PFSK-1 (cell line): ENCODE measurements around the gene ST7.

Experiments
- FOXP2 ChIP-seq: optimal IDR thresholded peaks from 2 replicates; pipeline ENCODE3; 2011; ENCODE audit warnings: borderline replicate concordance, control low read depth, inconsistent platforms; ENCODE audit not compliant: insufficient read depth; ENCODE audit errors: extremely low read length, extremely low read depth
- POLR2AphosphoS5 ChIP-seq: IDR thresholded peaks from 2 replicates; pipeline ENCODE4 v1.6.1; 2012; ENCODE audit warnings: low read depth, mild to moderate bottlenecking, control low read depth, low read length, moderate library complexity
- REST ChIP-seq, 2 experiments: IDR thresholded peaks; 2 replicates each; pipeline versions ENCODE4 v1.6.1 to v1.8.0; 2011 to 2012; ENCODE audit warnings: low read depth in 2 of 2, low read length in 2 of 2, control low read depth in 1 of 2, inconsistent platforms in 1 of 2, mild to moderate bottlenecking in 1 of 2, moderate library complexity in 1 of 2; ENCODE audit not compliant: insufficient read depth in 1 of 2
- SIN3A ChIP-seq: IDR thresholded peaks from 2 replicates; pipeline ENCODE4 v1.6.1; 2012; ENCODE audit warnings: mild to moderate bottlenecking, low read length, moderate library complexity, borderline replicate concordance; ENCODE audit not compliant: insufficient read depth
- TAF1 ChIP-seq: IDR thresholded peaks from 2 replicates; pipeline ENCODE4 v1.6.1; 2012; ENCODE audit warnings: low read length, control low read depth, borderline replicate concordance; ENCODE audit not compliant: insufficient read depth

The ST7 gene

GRCh38 chr7:117038408-117038807, 85.1 kb downstream of the ST7 start:
- TF ChIP-seq REST (IDR thresholded peaks at IDR 0.05; ENCODE audit: insufficient read depth in 1 of 2, low read depth in 2 of 2, low read length in 2 of 2): no peak
- no peak for TF ChIP-seq POLR2AphosphoS5
- no peak for TF ChIP-seq FOXP2
- TF ChIP-seq TAF1: no peak
- TF ChIP-seq SIN3A: no peak

- TF ChIP-seq SIN3A (no peak), FOXP2 (no peak), REST (IDR thresholded peaks at IDR 0.05; ENCODE audit: insufficient read depth in 1 of 2, low read depth in 2 of 2, low read length in 2 of 2) (no peak), POLR2AphosphoS5 (no peak), TAF1 (no peak)
Measured at GRCh38 chr7:117041007-117041406, 87.7 kb downstream of the ST7 start.

- TF ChIP-seq FOXP2 (no peak), REST (IDR thresholded peaks at IDR 0.05; ENCODE audit: insufficient read depth in 1 of 2, low read depth in 2 of 2, low read length in 2 of 2) (no peak), SIN3A (no peak), POLR2AphosphoS5 (no peak), TAF1 (no peak)
Measured at GRCh38 chr7:117041822-117042221, 88.5 kb downstream of the ST7 start.

- no peak for TF ChIP-seq SIN3A
- TF ChIP-seq FOXP2: no peak
- no peak for TF ChIP-seq POLR2AphosphoS5
- TF ChIP-seq REST (IDR thresholded peaks at IDR 0.05; ENCODE audit: insufficient read depth in 1 of 2, low read depth in 2 of 2, low read length in 2 of 2): no peak
- no peak for TF ChIP-seq TAF1
Measured at GRCh38 chr7:117043108-117043825, 90.0 kb downstream of the ST7 start.

GRCh38 chr7:117044664-117045063, 91.4 kb downstream of the ST7 start:
- no peak for TF ChIP-seq TAF1
- TF ChIP-seq POLR2AphosphoS5: no peak
- TF ChIP-seq REST (IDR thresholded peaks at IDR 0.05; ENCODE audit: insufficient read depth in 1 of 2, low read depth in 2 of 2, low read length in 2 of 2): no peak
- no peak for TF ChIP-seq FOXP2
- no peak for TF ChIP-seq SIN3A
